Activated CD8-positive, alpha-beta T cell treated with anti-CD3 and anti-CD28 coated beads for 36 hours (primary cell): ENCODE measurements around the gene TMPRSS2. TPM values are rescaled to one million over a fixed set of nuclear protein-coding genes. Genes with fewer than 3 reads are reported as not detected.

Experiments
- ATAC-seq: fragments of 200-7000 bp; cut with Tn5 transposase; one replicate; pipeline ENCODE4 v1.10.0; 2021; ENCODE audit warnings: mild to moderate bottlenecking, moderate library complexity
- CTCF ChIA-PET: fragments of 350-600 bp; sonication (Branson Sonifier 250); formaldehyde crosslinking; loops from one replicate; lab custom pipeline; 2021; ENCODE audit warnings: antibody characterized with exemption; lab: Charles Lee
- POLR2A ChIA-PET: fragments of 350-600 bp; sonication (Branson Sonifier 250); formaldehyde crosslinking; loops from one replicate; lab custom pipeline; 2021; ENCODE audit warnings: antibody characterized with exemption; lab: Charles Lee
- DNase-seq: peaks from one replicate; pipeline ENCODE4 v3.0.0-alpha.2; 2020
- H3K27ac Mint-ChIP-seq: one replicate; pipeline ENCODE4 v1.8.0; 2021; ENCODE audit warnings: mild to moderate bottlenecking, mixed read lengths
- H3K27me3 Mint-ChIP-seq: one replicate; pipeline ENCODE4 v1.8.0; 2021; ENCODE audit warnings: mixed read lengths
- H3K36me3 Mint-ChIP-seq: one replicate; pipeline ENCODE4 v1.8.0; 2021; ENCODE audit warnings: low read depth, mixed read lengths
- H3K4me1 Mint-ChIP-seq: one replicate; pipeline ENCODE4 v1.8.0; 2021; ENCODE audit warnings: low read depth, mixed read lengths
- H3K4me3 Mint-ChIP-seq: one replicate; pipeline ENCODE4 v1.8.0; 2021; ENCODE audit warnings: mild to moderate bottlenecking, moderate library complexity, mixed read lengths
- H3K9me3 Mint-ChIP-seq: one replicate; pipeline ENCODE4 v1.8.0; 2021; ENCODE audit warnings: mixed read lengths
- intact Hi-C: fragments of 100-400 bp; cut with micrococcal nuclease; formaldehyde crosslinking; loops from one replicate; pipeline ENCODE4 v1.10.0; 2022
- total RNA-seq, 2 experiments: library from RNA; stranded (reverse); gene quantifications; one replicate each; pipeline ENCODE4 v1.2.3, GENCODE V29; 2021
- TF ChIP-seq, protein P1 (sequence below): fragments of 200-600 bp; IDR thresholded peaks from one replicate; pipeline ENCODE4 v1.8.0; 2022; ENCODE audit warnings: antibody characterized with exemption, mild to moderate bottlenecking

Gene TMPRSS2
- not detected for total RNA-seq

DNA sequence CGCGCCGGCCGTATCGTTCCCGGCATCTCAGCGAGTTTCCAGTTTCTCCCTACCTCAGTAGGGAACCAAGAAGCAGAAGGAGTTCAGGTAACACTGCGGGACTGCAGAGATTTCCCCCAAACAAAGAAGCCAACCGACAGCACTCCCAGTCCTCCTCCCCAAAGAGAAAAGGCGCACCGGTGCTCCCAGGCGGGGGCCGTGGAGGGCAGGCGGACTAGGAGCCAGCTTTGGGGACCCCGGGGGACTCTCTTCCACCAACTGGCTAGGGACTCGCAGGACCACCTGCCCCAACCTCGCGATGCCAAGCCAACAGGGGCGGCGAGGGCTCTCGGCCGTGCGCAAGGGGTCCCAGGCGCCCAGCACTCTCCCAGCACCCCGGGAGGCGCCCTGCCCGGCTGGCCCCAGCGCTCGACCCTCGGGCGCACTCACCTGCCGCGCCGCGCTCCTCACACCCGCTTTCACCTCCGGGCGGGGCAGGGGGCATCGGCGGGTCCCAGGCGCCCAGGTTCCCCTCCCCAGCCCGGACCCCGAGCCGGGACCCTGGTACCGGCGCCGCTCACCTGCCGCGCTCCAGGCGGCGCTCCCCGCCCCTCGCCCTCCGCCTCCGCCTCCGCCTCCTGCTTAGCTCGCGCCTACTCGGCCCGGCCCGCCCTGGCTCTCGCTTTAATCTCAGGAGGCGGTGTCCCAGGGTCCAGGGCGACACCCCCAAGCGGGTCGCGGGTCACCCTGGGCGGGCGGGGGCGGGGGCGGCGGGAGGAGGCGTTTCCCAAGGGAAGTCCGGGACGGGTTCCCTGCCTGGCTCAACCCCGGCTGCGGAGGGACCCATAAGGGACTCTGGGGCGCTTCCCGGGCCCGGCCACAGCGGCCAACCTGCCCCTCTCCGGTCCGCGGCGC lies at the start of gene TMPRSS2:
TSS of gene TMPRSS2 (minus strand) at position 638 of the 894 bp plus-strand sequence. CDS start 10,025 bp downstream, outside the sequence.
- no peak for ATAC-seq
- CTCF ChIA-PET = no interaction called here
- no peak within 1 kb of the TSS for H3K27ac Mint-ChIP-seq
- no peaks in the 10 kb centered on the region for H3K4me1 Mint-ChIP-seq
- POLR2A ChIA-PET = no interaction called here
- no peak for DNase-seq
- no peaks in the 10 kb centered on the region for H3K36me3 Mint-ChIP-seq
- no peak within 1 kb of the TSS for H3K4me3 Mint-ChIP-seq
- intact Hi-C loops = no loop called here
- H3K27me3 Mint-ChIP-seq = peaks cover 39% of the 10 kb centered on the region
- H3K9me3 Mint-ChIP-seq = no peaks in the 10 kb centered on the region
- TF ChIP-seq, protein P1, sequence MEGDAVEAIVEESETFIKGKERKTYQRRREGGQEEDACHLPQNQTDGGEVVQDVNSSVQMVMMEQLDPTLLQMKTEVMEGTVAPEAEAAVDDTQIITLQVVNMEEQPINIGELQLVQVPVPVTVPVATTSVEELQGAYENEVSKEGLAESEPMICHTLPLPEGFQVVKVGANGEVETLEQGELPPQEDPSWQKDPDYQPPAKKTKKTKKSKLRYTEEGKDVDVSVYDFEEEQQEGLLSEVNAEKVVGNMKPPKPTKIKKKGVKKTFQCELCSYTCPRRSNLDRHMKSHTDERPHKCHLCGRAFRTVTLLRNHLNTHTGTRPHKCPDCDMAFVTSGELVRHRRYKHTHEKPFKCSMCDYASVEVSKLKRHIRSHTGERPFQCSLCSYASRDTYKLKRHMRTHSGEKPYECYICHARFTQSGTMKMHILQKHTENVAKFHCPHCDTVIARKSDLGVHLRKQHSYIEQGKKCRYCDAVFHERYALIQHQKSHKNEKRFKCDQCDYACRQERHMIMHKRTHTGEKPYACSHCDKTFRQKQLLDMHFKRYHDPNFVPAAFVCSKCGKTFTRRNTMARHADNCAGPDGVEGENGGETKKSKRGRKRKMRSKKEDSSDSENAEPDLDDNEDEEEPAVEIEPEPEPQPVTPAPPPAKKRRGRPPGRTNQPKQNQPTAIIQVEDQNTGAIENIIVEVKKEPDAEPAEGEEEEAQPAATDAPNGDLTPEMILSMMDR = no peak

DNA sequence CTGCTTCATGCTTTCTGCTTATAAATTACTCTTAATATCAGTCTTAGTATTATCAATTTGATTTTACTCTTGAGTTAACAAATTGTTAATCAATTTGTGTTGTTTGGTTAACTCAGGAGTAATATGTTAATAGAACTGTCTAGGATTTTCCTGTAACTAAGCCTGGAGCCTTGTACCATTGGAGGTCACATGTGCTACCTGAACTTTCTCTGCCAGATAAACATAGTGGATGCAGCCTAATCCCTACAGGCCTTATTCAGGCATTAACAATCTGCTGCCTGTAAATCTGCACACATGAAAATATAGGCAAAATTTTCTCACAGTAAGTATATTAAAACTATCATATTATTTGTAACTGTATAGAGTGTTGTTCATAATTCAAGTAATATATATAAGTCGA lies 47.1 kb upstream of the TMPRSS2 start:
- ATAC-seq = no peak
- Mint-ChIP-seq H3K27ac (no peak overlapping the region), H3K9me3 (no peaks in the 10 kb centered on the region), H3K27me3 (peaks cover 3% of the 10 kb centered on the region), H3K36me3 (no peaks in the 10 kb centered on the region), H3K4me1 (peaks cover 3% of the 10 kb centered on the region), H3K4me3 (no peak overlapping the region)
- ChIA-PET CTCF (no interaction called here), POLR2A (no interaction called here)
- intact Hi-C loops = no loop called here
- no peak for DNase-seq
- TF ChIP-seq, protein P1 = no peak

DNA sequence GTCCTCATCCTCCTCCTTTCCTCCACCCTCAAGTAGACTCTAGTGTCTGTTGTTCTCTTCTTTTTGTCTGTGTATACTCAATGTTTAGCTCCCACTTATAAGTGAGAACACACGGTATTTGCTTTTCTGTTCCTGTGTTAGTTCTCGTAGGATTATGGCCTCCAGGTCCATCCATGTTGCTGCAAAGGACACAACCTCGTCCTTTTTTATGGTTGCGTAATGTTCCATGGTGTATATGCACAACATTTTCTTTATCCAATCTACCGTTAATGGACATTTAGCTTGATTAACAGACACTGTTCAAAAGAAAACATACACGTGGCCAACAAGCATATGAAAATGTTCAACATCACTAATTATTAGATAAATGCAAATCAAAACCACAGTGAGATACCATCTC lies 44.3 kb upstream of the TMPRSS2 start:
- CTCF ChIA-PET = no interaction called here
- TF ChIP-seq, protein P1 = no peak
- H3K9me3 Mint-ChIP-seq = no peaks in the 10 kb centered on the region
- DNase-seq (no peak), ATAC-seq (no peak)
- no peak overlapping the region for H3K27ac Mint-ChIP-seq
- POLR2A ChIA-PET = interaction anchor here (1.6 kb wide), 1 partner anchor 102 kb away, joined by 3 read pairs; no protein-coding TSS in a partner anchor
- no peaks in the 10 kb centered on the region for H3K36me3 Mint-ChIP-seq
- intact Hi-C loops = no loop called here
- peaks cover 3% of the 10 kb centered on the region for H3K27me3 Mint-ChIP-seq
- no peak overlapping the region for H3K4me3 Mint-ChIP-seq
- H3K4me1 Mint-ChIP-seq = no peaks in the 10 kb centered on the region

DNA sequence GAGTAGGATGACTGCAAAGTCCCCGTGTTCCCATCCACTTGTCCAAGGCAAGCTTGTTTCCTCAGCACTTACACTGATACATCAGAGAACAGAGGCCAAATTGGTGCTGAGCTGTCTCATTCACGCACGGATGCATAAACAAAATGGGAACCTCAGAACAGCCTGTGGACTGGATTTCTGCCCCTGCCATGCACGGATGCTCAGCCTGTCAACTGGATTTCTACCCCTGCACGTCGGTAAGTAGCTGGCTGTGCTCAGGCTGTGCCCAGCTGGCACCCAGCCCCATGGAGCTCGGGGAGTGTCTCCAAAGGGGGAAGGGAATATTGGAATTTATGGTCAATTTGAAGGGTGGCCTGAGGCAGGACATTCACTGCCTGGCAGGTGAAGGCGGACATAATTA lies 40.8 kb upstream of the TMPRSS2 start:
- Mint-ChIP-seq H3K4me3 (no peak overlapping the region), H3K27me3 (no peaks in the 10 kb centered on the region), H3K4me1 (no peaks in the 10 kb centered on the region), H3K9me3 (no peaks in the 10 kb centered on the region), H3K36me3 (no peaks in the 10 kb centered on the region), H3K27ac (no peak overlapping the region)
- ChIA-PET POLR2A (no interaction called here), CTCF (no interaction called here)
- intact Hi-C loops = no loop called here
- DNase-seq (no peak), ATAC-seq (no peak)
- TF ChIP-seq, protein P1 = no peak

DNA sequence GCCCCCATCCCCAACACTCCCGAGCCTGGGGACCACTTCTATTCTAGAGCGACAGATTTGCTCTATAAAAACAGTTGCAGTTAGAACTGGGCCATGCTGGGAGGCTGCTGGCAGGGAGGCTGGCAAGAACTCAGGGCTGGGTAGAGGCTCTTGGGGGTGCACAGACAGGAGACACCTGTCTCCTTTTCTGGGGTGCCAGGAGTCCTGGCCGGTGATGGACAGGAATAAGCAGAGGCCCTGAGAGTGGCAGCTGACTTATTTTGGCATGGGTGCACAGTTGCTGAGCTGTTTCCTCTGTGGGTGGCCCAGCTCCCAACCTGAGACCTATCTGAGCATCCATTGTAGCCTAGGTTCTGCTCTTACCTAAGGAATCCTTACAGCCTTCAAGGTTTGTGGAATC lies 39.2 kb upstream of the TMPRSS2 start:
- Mint-ChIP-seq H3K9me3 (no peaks in the 10 kb centered on the region), H3K4me1 (no peaks in the 10 kb centered on the region), H3K27me3 (peaks cover 3% of the 10 kb centered on the region), H3K27ac (no peak overlapping the region), H3K36me3 (no peaks in the 10 kb centered on the region), H3K4me3 (no peak overlapping the region)
- intact Hi-C loops = no loop called here
- DNase-seq (no peak), ATAC-seq (no peak)
- TF ChIP-seq, protein P1 = no peak
- POLR2A ChIA-PET = no interaction called here
- CTCF ChIA-PET = no interaction called here
